H9 (cell line): ENCODE data around the gene MAP3K9. TPM values are rescaled to one million over a fixed set of nuclear protein-coding genes. Genes with fewer than 3 reads are reported as not detected.

Experiments used
- DNase-seq: peaks from one replicate; pipeline ENCODE4 v3.0.0-alpha.2; 2017
- H2AFZ ChIP-seq: one replicate; pipeline ENCODE4 v1.6.1; 2013; ENCODE audit warnings: mild to moderate bottlenecking, low read length, control low read depth, moderate library complexity
- H2AK5ac ChIP-seq: 2 replicates; pipeline ENCODE4 v1.6.1; 2013; ENCODE audit warnings: low read length, control low read depth, mixed read lengths; ENCODE audit not compliant: insufficient read length
- H2BK120ac ChIP-seq: one replicate; pipeline ENCODE4 v1.6.1; 2013; ENCODE audit warnings: low read depth, mild to moderate bottlenecking, low read length, control low read depth, inconsistent platforms; ENCODE audit not compliant: poor library complexity, severe bottlenecking
- H2BK12ac ChIP-seq: 2 replicates; pipeline ENCODE4 v1.6.1; 2013; ENCODE audit warnings: low read length, control low read depth, mixed read lengths, low read depth; ENCODE audit not compliant: insufficient read length
- H2BK15ac ChIP-seq: 2 replicates; pipeline ENCODE4 v1.6.1; 2013; ENCODE audit warnings: low read depth, low read length, control low read depth
- H2BK20ac ChIP-seq: one replicate; pipeline ENCODE4 v1.6.1; 2013; ENCODE audit warnings: low read depth, mild to moderate bottlenecking, low read length, control low read depth, inconsistent platforms; ENCODE audit not compliant: poor library complexity, severe bottlenecking
- H2BK5ac ChIP-seq: 2 replicates; pipeline ENCODE4 v1.6.1; 2013; ENCODE audit warnings: low read length, control low read depth, mixed read lengths; ENCODE audit not compliant: insufficient read length
- H3K14ac ChIP-seq: 2 replicates; pipeline ENCODE4 v1.6.1; 2013; ENCODE audit warnings: low read length, control low read depth; ENCODE audit not compliant: insufficient read depth
- H3K18ac ChIP-seq: 2 replicates; pipeline ENCODE4 v1.6.1; 2013; ENCODE audit warnings: low read depth, mild to moderate bottlenecking, mixed read lengths, low read length, control low read depth; ENCODE audit not compliant: insufficient read length
- H3K23ac ChIP-seq: 2 replicates; pipeline ENCODE4 v1.6.1; 2013; ENCODE audit warnings: low read length, control low read depth, mixed read lengths, low read depth; ENCODE audit not compliant: insufficient read length
- H3K23me2 ChIP-seq: 2 replicates; pipeline ENCODE4 v1.6.1; 2013; ENCODE audit warnings: low read depth, mild to moderate bottlenecking, mixed read lengths, low read length, control low read depth; ENCODE audit not compliant: insufficient read length, poor library complexity, severe bottlenecking
- H3K27ac ChIP-seq: 2 replicates; pipeline ENCODE4 v1.5.1; 2013; ENCODE audit warnings: low read length, control low read depth, mixed read lengths, low read depth; ENCODE audit not compliant: insufficient read length
- H3K27me3 ChIP-seq: 2 replicates; pipeline ENCODE4 v1.6.1; 2013; ENCODE audit warnings: low read length, control low read depth, inconsistent platforms; ENCODE audit not compliant: insufficient read depth
- H3K4ac ChIP-seq: 2 replicates; pipeline ENCODE4 v1.6.1; 2013; ENCODE audit warnings: low read depth, mild to moderate bottlenecking, control low read depth, inconsistent platforms, low read length, moderate library complexity
- H3K4me1 ChIP-seq: 2 replicates; pipeline ENCODE4 v1.6.1; 2013; ENCODE audit warnings: low read length, control low read depth, inconsistent platforms; ENCODE audit not compliant: insufficient read depth
- H3K4me2 ChIP-seq: 2 replicates; pipeline ENCODE4 v1.6.1; 2013; ENCODE audit warnings: low read length, control low read depth, mixed read lengths; ENCODE audit not compliant: insufficient read length, insufficient read depth
- H3K56ac ChIP-seq: 2 replicates; pipeline ENCODE4 v1.6.1; 2013; ENCODE audit warnings: low read depth, mild to moderate bottlenecking, mixed read lengths, low read length, control low read depth; ENCODE audit not compliant: insufficient read length
- H3K79me1 ChIP-seq: 2 replicates; pipeline ENCODE4 v1.6.1; 2013; ENCODE audit warnings: low read depth, mild to moderate bottlenecking, moderate library complexity, low read length, control low read depth, inconsistent platforms; ENCODE audit not compliant: insufficient read depth, poor library complexity, severe bottlenecking
- H3K79me2 ChIP-seq: 2 replicates; pipeline ENCODE4 v1.6.1; 2013; ENCODE audit warnings: low read length, control low read depth, inconsistent platforms; ENCODE audit not compliant: insufficient read depth
- H3K9ac ChIP-seq: 2 replicates; pipeline ENCODE4 v1.6.1; 2013; ENCODE audit warnings: low read length, control low read depth, mixed read lengths; ENCODE audit not compliant: insufficient read length; ENCODE audit errors: extremely low read depth
- H3K9me3 ChIP-seq: one replicate; pipeline ENCODE4 v1.6.1; 2013; ENCODE audit warnings: low read depth, low read length, inconsistent platforms; ENCODE audit not compliant: control insufficient read depth
- H3T11ph ChIP-seq: one replicate; pipeline ENCODE4 v1.6.1; 2013; ENCODE audit warnings: mild to moderate bottlenecking, low read length, control low read depth, inconsistent platforms
- H4K20me1 ChIP-seq: one replicate; pipeline ENCODE4 v1.6.1; 2013; ENCODE audit not compliant: control insufficient read depth, insufficient read length, insufficient read depth
- H4K5ac ChIP-seq: 2 replicates; pipeline ENCODE4 v1.6.1; 2013; ENCODE audit warnings: low read depth, mild to moderate bottlenecking, mixed read lengths, low read length, control low read depth; ENCODE audit not compliant: insufficient read length
- H4K8ac ChIP-seq: replicated peaks from 2 replicates; pipeline ENCODE4 v1.6.1; 2013; ENCODE audit warnings: low read length, control low read depth, mixed read lengths, low read depth; ENCODE audit not compliant: insufficient read length
- H4K91ac ChIP-seq: 2 replicates; pipeline ENCODE4 v1.6.1; 2013; ENCODE audit warnings: low read depth, mild to moderate bottlenecking, moderate library complexity, mixed read lengths, low read length, control low read depth; ENCODE audit not compliant: insufficient read length
- H3K27ac Mint-ChIP-seq, 3 experiments: 2 replicates in 2 of 3; 3 replicates in 1 of 3; pipeline ENCODE4 v1.8.0; 2020 to 2021; ENCODE audit warnings: mixed read lengths in 3 of 3, mild to moderate bottlenecking in 1 of 3, moderate library complexity in 1 of 3
- H3K27me3 Mint-ChIP-seq: 2 replicates; pipeline ENCODE4 v1.8.0; 2021; ENCODE audit warnings: low read depth, mild to moderate bottlenecking, moderate library complexity, mixed read lengths
- H3K36me3 Mint-ChIP-seq, 3 experiments: 2 replicates in 2 of 3; 3 replicates in 1 of 3; pipeline ENCODE4 v1.8.0; 2020 to 2021; ENCODE audit warnings: low read depth in 3 of 3, mixed read lengths in 3 of 3; ENCODE audit not compliant: insufficient read depth in 1 of 3
- H3K4me1 Mint-ChIP-seq, 2 experiments: 2 replicates each; pipeline ENCODE4 v1.8.0; 2020; ENCODE audit warnings: mixed read lengths in 2 of 2
- H3K4me3 Mint-ChIP-seq, 2 experiments: 2 replicates in 1 of 2; 3 replicates in 1 of 2; pipeline ENCODE4 v1.8.0; 2020 to 2021; ENCODE audit warnings: mild to moderate bottlenecking in 2 of 2, mixed read lengths in 2 of 2, moderate library complexity in 1 of 2
- H3K9me3 Mint-ChIP-seq, 2 experiments: 2 replicates in 1 of 2; 3 replicates in 1 of 2; pipeline ENCODE4 v1.8.0; 2020; ENCODE audit warnings: mild to moderate bottlenecking in 2 of 2, mixed read lengths in 2 of 2, moderate library complexity in 1 of 2
- CTCF ChIP-seq: fragments of 200-600 bp; sonication (generic); conservative IDR thresholded peaks from 3 replicates; pipeline ENCODE4 v1.8.0; 2021; ENCODE audit warnings: antibody characterized with exemption, mild to moderate bottlenecking
- WGBS: extraction: QIAGEN DNeasy Blood & Tissue Kit; methylation state at CpG from one replicate; pipeline ENCODE4 v1.1.7; 2013; ENCODE audit warnings: missing lambda C conversion rate, low lambda C conversion rate, mixed read lengths; ENCODE audit not compliant: insufficient read length; ENCODE audit errors: extremely low coverage; 5-methylcytosine and 5-hydroxymethylcytosine counted together
- total RNA-seq: library from RNA; stranded (reverse); gene quantifications from 2 replicates; pipeline ENCODE4 v1.2.1, GENCODE V29; 2021

Gene MAP3K9
- total RNA-seq, 1 experiment from 2014 or later = 20.0 TPM

- Histone ChIP-seq H4K5ac (no peak overlapping the region), H4K91ac (no peak overlapping the region), H3K14ac (no peak overlapping the region), H2AFZ (no peak overlapping the region), H3K4me1 (no peaks in the 10 kb centered on the region), H4K20me1 (no peaks in the 10 kb centered on the region), H3K9ac (no peak overlapping the region), H4K8ac (no peak overlapping the region), H2BK5ac (no peak overlapping the region), H2BK15ac (no peak overlapping the region), H2BK20ac (no peak overlapping the region), H3K79me2 (no peaks in the 10 kb centered on the region), H3T11ph (no peak overlapping the region), H2BK12ac (no peak overlapping the region), H3K4ac (no peak overlapping the region), H3K18ac (no peak overlapping the region), H3K27me3 (no peaks in the 10 kb centered on the region), H2AK5ac (no peak overlapping the region), H3K79me1 (no peaks in the 10 kb centered on the region), H3K9me3 (no peaks in the 10 kb centered on the region), H3K56ac (no peak overlapping the region), H2BK120ac (no peak overlapping the region), H3K4me2 (no peak overlapping the region), H3K23me2 (no peaks in the 10 kb centered on the region), H3K27ac (no peak overlapping the region), H3K23ac (no peak overlapping the region)
- no CpG with 5 or more reads among the region's 2 CpGs for WGBS
- H3K4me1 Mint-ChIP-seq = no peaks in the 10 kb centered on the region
- no peak for DNase-seq
- H3K27ac Mint-ChIP-seq = no peak overlapping the region; a peak in 1 of 7 replicates
- TF ChIP-seq CTCF = no peak
- no peaks in the 10 kb centered on the region; a peak in 1 of 7 replicates for H3K36me3 Mint-ChIP-seq
- H3K9me3 Mint-ChIP-seq = peaks cover 0 to 3% of the 10 kb centered on the region in 2 experiments; a peak in 1 of 5 replicates
- H3K4me3 Mint-ChIP-seq = no peak overlapping the region
- H3K27me3 Mint-ChIP-seq = no peaks in the 10 kb centered on the region
Measured at GRCh38 chr14:70842851-70843462, 33.6 kb upstream of the MAP3K9 start.
